Measurements from ENCODE around the gene PIAS4. TPM values are rescaled to one million over a fixed set of nuclear protein-coding genes. Genes with fewer than 3 reads are reported as not detected.

PIAS4 gene
- total and polyA plus RNA-seq, 9 of the 15 experiments (the other 6 are each of a cell fraction or from before 2014, with no cell fraction given) = 0.27 to 34.9 (median 14.4) TPM

DNA sequence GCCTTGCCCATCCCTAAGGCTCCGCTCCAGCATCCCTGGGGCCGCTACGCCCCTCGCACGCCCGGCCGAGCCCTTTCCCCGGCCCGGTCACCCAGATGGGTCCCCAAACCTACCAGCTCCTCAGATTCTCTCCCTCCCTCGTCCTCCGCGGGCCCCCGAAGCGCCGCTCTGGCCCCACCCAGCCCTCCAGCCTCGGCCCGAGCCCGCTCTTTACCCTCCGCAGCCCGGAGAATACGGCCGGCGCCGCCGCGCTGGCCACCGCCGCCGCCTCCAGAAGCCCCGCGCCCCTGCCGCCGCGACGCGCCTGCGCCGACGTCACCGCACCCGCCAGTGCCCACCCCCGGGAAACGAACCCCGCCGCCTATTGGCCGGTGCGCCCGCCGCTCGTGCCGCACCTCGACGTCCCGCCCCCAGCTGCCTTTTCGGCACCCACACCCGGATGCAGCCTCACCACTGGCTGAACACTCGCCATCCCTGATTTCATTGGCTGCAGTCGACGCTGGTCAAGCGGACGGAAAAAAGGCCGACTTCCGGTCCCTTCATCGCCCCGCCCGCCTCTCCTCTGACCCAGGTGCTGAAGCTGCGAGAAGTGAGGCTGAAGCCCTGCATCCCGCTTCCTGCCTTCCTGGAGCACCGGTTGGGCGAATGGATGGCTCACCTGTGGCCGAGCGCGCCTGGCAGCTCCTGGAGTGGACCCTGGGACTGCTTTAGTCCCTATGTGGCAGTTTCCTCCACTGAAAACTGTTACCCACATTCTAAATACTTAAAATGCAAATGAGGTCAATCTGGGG is 36.5 kb upstream of the PIAS4 start, which contains the start of gene DAPK3 (continued):
- TF ChIP-seq UBTF (IDR thresholded peaks at IDR 0.05; ENCODE audit: borderline replicate concordance in 1 of 2, low read depth in 2 of 2, low read length in 2 of 2) = no peak
- TF ChIP-seq, protein P1, sequence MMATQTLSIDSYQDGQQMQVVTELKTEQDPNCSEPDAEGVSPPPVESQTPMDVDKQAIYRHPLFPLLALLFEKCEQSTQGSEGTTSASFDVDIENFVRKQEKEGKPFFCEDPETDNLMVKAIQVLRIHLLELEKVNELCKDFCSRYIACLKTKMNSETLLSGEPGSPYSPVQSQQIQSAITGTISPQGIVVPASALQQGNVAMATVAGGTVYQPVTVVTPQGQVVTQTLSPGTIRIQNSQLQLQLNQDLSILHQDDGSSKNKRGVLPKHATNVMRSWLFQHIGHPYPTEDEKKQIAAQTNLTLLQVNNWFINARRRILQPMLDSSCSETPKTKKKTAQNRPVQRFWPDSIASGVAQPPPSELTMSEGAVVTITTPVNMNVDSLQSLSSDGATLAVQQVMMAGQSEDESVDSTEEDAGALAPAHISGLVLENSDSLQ (IDR thresholded peaks at IDR 0.05) = peak; percentile 99
- TF ChIP-seq HCFC1 (IDR thresholded peaks at IDR 0.05; ENCODE audit: low read depth, low read length) = peak; percentile 61
- TF ChIP-seq, protein P2, sequence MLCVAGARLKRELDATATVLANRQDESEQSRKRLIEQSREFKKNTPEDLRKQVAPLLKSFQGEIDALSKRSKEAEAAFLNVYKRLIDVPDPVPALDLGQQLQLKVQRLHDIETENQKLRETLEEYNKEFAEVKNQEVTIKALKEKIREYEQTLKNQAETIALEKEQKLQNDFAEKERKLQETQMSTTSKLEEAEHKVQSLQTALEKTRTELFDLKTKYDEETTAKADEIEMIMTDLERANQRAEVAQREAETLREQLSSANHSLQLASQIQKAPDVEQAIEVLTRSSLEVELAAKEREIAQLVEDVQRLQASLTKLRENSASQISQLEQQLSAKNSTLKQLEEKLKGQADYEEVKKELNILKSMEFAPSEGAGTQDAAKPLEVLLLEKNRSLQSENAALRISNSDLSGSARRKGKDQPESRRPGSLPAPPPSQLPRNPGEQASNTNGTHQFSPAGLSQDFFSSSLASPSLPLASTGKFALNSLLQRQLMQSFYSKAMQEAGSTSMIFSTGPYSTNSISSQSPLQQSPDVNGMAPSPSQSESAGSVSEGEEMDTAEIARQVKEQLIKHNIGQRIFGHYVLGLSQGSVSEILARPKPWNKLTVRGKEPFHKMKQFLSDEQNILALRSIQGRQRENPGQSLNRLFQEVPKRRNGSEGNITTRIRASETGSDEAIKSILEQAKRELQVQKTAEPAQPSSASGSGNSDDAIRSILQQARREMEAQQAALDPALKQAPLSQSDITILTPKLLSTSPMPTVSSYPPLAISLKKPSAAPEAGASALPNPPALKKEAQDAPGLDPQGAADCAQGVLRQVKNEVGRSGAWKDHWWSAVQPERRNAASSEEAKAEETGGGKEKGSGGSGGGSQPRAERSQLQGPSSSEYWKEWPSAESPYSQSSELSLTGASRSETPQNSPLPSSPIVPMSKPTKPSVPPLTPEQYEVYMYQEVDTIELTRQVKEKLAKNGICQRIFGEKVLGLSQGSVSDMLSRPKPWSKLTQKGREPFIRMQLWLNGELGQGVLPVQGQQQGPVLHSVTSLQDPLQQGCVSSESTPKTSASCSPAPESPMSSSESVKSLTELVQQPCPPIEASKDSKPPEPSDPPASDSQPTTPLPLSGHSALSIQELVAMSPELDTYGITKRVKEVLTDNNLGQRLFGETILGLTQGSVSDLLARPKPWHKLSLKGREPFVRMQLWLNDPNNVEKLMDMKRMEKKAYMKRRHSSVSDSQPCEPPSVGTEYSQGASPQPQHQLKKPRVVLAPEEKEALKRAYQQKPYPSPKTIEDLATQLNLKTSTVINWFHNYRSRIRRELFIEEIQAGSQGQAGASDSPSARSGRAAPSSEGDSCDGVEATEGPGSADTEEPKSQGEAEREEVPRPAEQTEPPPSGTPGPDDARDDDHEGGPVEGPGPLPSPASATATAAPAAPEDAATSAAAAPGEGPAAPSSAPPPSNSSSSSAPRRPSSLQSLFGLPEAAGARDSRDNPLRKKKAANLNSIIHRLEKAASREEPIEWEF (CRISPR knock-in tag; IDR thresholded peaks at IDR 0.05) = no peak
- no peak for TF ChIP-seq NR3C1 (CRISPR knock-in tag; IDR thresholded peaks at IDR 0.05)
- TF ChIP-seq CBX3 (IDR thresholded peaks at IDR 0.05; ENCODE audit: borderline replicate concordance in 1 of 2, low read length in 2 of 2) = no peak
- TF ChIP-seq, protein P3, sequence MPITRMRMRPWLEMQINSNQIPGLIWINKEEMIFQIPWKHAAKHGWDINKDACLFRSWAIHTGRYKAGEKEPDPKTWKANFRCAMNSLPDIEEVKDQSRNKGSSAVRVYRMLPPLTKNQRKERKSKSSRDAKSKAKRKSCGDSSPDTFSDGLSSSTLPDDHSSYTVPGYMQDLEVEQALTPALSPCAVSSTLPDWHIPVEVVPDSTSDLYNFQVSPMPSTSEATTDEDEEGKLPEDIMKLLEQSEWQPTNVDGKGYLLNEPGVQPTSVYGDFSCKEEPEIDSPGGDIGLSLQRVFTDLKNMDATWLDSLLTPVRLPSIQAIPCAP (CRISPR knock-in tag; IDR thresholded peaks at IDR 0.05; ENCODE audit: borderline replicate concordance) = no peak
- no peak for TF ChIP-seq TRIM24 (IDR thresholded peaks at IDR 0.05)
- TF ChIP-seq KDM5B (IDR thresholded peaks at IDR 0.05; ENCODE audit: insufficient replicate concordance, low read depth, low read length) = peak; percentile 48
- peak; percentile 75 for TF ChIP-seq NFYB (IDR thresholded peaks at IDR 0.05; ENCODE audit: extremely low read depth, insufficient read length)
- no peak for TF ChIP-seq SMARCA4 (IDR thresholded peaks at IDR 0.05)
